ENCODE data around the gene PRPF8. TPM values are rescaled to one million over a fixed set of nuclear protein-coding genes. Genes with fewer than 3 reads are reported as not detected.
A peak's percentile ranks its signal among the peaks of the same experiment; 100 is the strongest.

PRPF8 gene
- total and polyA plus RNA-seq, 2 of the 13 experiments (the other 11 are each of a cell fraction or from before 2014, with no cell fraction given): 112 to 179 TPM

DNA sequence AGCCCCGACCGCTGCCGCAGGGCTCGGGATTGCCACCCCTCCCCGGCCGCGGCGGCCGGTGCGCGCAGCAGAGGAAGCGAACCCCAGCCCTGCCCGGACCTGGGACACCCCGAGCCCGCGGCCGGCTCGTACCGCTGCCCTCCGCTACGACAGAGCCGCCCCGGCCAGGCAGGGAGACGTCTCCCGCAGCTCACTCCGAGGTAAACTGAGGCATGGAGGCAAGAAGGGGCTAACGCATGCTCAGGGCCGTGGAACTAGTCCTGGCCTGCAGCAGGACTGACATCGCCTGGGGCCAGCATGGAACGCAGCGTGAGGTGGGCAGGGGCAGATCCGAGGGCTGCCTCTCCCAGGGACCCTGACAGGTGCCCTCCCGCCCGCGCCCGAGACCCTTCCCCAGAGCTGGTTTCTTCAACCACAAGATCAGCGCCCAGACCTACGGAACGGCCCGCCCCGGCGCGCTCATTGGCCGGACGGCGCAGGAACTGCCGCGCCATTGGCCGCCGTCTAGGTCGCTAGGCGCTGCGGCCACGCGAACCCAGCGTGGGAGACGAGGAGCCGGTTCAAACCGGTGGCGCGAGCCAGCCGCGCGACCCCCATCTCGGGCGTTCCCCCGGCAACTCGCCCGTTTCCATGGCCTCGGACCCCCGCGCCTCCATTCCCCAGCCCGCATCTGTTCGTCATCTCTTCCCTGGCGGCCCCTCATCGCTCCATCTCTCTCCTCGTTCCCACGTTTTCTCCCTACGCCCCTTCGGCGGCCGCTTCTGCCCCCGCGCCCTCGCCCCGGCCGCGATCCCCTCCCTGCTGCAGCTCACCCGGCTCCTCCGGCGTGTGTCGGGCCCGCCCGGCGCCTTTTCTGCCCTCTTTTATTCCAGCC lies 56.4 kb downstream of the PRPF8 start, which contains the start of gene SLC43A2 (continued):
- TF ChIP-seq ZC3H4 (CRISPR knock-in tag; IDR thresholded peaks at IDR 0.05; ENCODE audit: borderline replicate concordance) (no peak), MAX (IDR thresholded peaks at IDR 0.05) (peak; percentile 65; the same call in 1 of the 2 replicates), ZBTB1 (CRISPR knock-in tag; IDR thresholded peaks at IDR 0.05; ENCODE audit: borderline replicate concordance) (no peak), NPAS2 (CRISPR knock-in tag; IDR thresholded peaks at IDR 0.05; ENCODE audit: borderline replicate concordance) (no peak), PAX8 (CRISPR knock-in tag; IDR thresholded peaks at IDR 0.05; ENCODE audit: borderline replicate concordance) (no peak), KLF6 (CRISPR knock-in tag; IDR thresholded peaks at IDR 0.05) (0 out of 2 replicates have a peak, but pooled peaks have one; percentile 13), ASH2L (IDR thresholded peaks at IDR 0.05; ENCODE audit: insufficient read length, low read depth, low read length) (peak; percentile 43), NR3C1 (CRISPR knock-in tag; IDR thresholded peaks at IDR 0.05) (no peak), NFKBIZ (CRISPR knock-in tag; IDR thresholded peaks at IDR 0.05) (no peak), MED8 (CRISPR knock-in tag; IDR thresholded peaks at IDR 0.05; ENCODE audit: insufficient replicate concordance) (no peak), IKZF4 (CRISPR knock-in tag; IDR thresholded peaks at IDR 0.05; ENCODE audit: borderline replicate concordance, low read depth, not compliant biosample characterization) (peak; percentile 57), CHD2 (IDR thresholded peaks at IDR 0.05; ENCODE audit: low read depth, low read length) (no peak), ZBTB33 (CRISPR knock-in tag; IDR thresholded peaks at IDR 0.05) (no peak), RBAK (CRISPR knock-in tag; IDR thresholded peaks at IDR 0.05) (no peak), FOXK2 (IDR thresholded peaks at IDR 0.05) (no peak), ELF1 (CRISPR knock-in tag; IDR thresholded peaks at IDR 0.05) (no peak), ATF1 (CRISPR knock-in tag; IDR thresholded peaks at IDR 0.05) (no peak), KLF15 (CRISPR knock-in tag; IDR thresholded peaks at IDR 0.05; ENCODE audit: borderline replicate concordance) (no peak), NR2F6 (IDR thresholded peaks at IDR 0.05) (no peak), NR2F6 (CRISPR knock-in tag; IDR thresholded peaks at IDR 0.05) (0 out of 2 replicates have a peak, but pooled peaks have one; percentile 7), ZNF780A (CRISPR knock-in tag; IDR thresholded peaks at IDR 0.05) (no peak), GZF1 (CRISPR knock-in tag; IDR thresholded peaks at IDR 0.05) (no peak), TEAD2 (CRISPR knock-in tag; IDR thresholded peaks at IDR 0.05) (no peak)
- TF ChIP-seq, protein P1, sequence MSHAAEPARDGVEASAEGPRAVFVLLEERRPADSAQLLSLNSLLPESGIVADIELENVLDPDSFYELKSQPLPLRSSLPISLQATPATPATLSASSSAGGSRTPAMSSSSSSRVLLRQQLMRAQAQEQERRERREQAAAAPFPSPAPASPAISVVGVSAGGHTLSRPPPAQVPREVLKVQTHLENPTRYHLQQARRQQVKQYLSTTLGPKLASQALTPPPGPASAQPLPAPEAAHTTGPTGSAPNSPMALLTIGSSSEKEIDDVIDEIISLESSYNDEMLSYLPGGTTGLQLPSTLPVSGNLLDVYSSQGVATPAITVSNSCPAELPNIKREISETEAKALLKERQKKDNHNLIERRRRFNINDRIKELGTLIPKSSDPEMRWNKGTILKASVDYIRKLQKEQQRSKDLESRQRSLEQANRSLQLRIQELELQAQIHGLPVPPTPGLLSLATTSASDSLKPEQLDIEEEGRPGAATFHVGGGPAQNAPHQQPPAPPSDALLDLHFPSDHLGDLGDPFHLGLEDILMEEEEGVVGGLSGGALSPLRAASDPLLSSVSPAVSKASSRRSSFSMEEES (CRISPR knock-in tag; IDR thresholded peaks at IDR 0.05): no peak
- TF ChIP-seq, protein P2, sequence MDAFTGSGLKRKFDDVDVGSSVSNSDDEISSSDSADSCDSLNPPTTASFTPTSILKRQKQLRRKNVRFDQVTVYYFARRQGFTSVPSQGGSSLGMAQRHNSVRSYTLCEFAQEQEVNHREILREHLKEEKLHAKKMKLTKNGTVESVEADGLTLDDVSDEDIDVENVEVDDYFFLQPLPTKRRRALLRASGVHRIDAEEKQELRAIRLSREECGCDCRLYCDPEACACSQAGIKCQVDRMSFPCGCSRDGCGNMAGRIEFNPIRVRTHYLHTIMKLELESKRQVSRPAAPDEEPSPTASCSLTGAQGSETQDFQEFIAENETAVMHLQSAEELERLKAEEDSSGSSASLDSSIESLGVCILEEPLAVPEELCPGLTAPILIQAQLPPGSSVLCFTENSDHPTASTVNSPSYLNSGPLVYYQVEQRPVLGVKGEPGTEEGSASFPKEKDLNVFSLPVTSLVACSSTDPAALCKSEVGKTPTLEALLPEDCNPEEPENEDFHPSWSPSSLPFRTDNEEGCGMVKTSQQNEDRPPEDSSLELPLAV (CRISPR knock-in tag; conservative IDR thresholded peaks at IDR 0.05; ENCODE audit: low read depth): no peak
- TF ChIP-seq, protein P3, sequence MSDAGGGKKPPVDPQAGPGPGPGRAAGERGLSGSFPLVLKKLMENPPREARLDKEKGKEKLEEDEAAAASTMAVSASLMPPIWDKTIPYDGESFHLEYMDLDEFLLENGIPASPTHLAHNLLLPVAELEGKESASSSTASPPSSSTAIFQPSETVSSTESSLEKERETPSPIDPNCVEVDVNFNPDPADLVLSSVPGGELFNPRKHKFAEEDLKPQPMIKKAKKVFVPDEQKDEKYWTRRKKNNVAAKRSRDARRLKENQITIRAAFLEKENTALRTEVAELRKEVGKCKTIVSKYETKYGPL (CRISPR knock-in tag; IDR thresholded peaks at IDR 0.05): no peak
